ENCODE measurements around the gene KCTD3.

DNA sequence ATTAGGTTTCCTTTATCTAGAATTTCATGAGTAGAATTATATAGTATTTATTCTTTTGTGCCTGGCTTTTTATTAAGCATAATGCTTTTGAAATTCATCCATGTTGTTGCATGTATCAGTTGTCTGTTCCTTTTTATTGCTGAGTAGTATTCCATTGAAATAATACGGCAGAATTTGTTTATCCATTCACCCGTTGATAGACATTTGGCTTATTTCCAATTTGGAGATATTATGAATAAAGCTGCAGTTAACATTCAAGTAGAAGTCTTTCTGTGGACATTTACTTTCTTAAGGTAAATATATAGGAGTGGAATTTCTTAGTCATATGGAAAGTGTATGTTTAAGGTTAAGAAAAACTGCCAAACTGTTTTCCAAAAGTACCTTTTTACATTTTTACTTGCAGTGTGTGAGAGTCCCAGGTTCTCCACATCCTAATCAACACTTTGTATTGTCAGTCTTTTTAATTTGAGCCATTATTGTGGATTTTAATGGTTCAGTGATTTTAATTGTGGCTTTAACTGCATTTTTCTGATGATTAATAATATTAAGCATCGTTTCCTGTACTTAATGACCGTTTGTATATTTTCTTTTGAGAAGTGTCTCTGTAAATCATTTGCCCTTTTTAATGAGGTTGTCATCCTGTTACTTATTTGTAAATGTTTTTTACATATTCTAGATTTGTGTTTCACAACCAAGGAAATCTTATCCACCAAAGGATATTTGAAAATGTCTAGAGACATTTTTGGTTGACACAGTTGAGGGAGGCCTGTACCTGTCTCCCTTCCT, 22.7 kb downstream of the KCTD3 start:
- no peak for TF ChIP-seq SMC3 (IDR thresholded peaks at IDR 0.05; ENCODE audit: borderline replicate concordance, low read length)
- TF ChIP-seq, protein P1, sequence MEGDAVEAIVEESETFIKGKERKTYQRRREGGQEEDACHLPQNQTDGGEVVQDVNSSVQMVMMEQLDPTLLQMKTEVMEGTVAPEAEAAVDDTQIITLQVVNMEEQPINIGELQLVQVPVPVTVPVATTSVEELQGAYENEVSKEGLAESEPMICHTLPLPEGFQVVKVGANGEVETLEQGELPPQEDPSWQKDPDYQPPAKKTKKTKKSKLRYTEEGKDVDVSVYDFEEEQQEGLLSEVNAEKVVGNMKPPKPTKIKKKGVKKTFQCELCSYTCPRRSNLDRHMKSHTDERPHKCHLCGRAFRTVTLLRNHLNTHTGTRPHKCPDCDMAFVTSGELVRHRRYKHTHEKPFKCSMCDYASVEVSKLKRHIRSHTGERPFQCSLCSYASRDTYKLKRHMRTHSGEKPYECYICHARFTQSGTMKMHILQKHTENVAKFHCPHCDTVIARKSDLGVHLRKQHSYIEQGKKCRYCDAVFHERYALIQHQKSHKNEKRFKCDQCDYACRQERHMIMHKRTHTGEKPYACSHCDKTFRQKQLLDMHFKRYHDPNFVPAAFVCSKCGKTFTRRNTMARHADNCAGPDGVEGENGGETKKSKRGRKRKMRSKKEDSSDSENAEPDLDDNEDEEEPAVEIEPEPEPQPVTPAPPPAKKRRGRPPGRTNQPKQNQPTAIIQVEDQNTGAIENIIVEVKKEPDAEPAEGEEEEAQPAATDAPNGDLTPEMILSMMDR (IDR thresholded peaks at IDR 0.05 in 2 of 3, conservative IDR thresholded peaks at IDR 0.05 in 1 of 3; ENCODE audit: control insufficient read depth in 2 of 3, extremely low read depth in 1 of 3, insufficient read depth in 1 of 3, low read depth in 3 of 3, low read length in 3 of 3), result no peak
